Lower leg skin (tissue), 4 donors: ENCODE results near the gene AK8. TPM values are rescaled to one million over a fixed set of nuclear protein-coding genes. Genes with fewer than 3 reads are reported as not detected.

Source experiments
- DNase-seq, 2 donors: peaks; one replicate each; pipeline ENCODE4 v3.0.0-alpha.2; 2019; ENCODE audit warnings: low spot score in 2 of 2
- H3K4me3 ChIP-seq: fragments of 200-600 bp; sonication (generic); 2 replicates; pipeline ENCODE4 v1.5.1; 2017; ENCODE audit warnings: mild to moderate bottlenecking, low read depth; ENCODE audit not compliant: poor library complexity, severe bottlenecking
- CTCF ChIP-seq, 3 donors: fragments of 450-650 bp; IDR thresholded peaks; one replicate each; pipeline ENCODE4 v1.5.1; 2016; ENCODE audit warnings: antibody characterized with exemption in 3 of 3, mild to moderate bottlenecking in 3 of 3, moderate library complexity in 2 of 3
- POLR2A ChIP-seq, 2 donors: fragments of 450-650 bp; IDR thresholded peaks; one replicate each; pipeline ENCODE4 v1.6.1; 2016 to 2017; ENCODE audit warnings: antibody characterized with exemption in 2 of 2, mild to moderate bottlenecking in 1 of 2, moderate library complexity in 1 of 2
- WGBS, 2 donors: methylation state at CpG; one replicate each; pipeline ENCODE4 v1.1.5; 2018; 5-methylcytosine and 5-hydroxymethylcytosine counted together
- intact Hi-C: fragments of 100-400 bp; cut with DNase I; formaldehyde crosslinking; loops from one replicate; pipeline ENCODE4 v1.15.0; 2023; ENCODE audit warnings: low total_unique reads
- total RNA-seq, 4 donors: library from RNA; depleted of rRNA; stranded (reverse); fragments of >200 nt; gene quantifications; one replicate each; pipeline ENCODE4 v1.1.0, GENCODE V29; 2016

AK8 gene
- total RNA-seq, 4 donors from 2014 or later = 1.4 to 5.5 (median 2.0) TPM

- TF ChIP-seq CTCF (IDR thresholded peaks at IDR 0.05) = no peak
- no peak for TF ChIP-seq POLR2A (IDR thresholded peaks at IDR 0.05)
- H3K4me3 ChIP-seq = no peak overlapping the region
- intact Hi-C loops = no loop called here
- 52 to 60% methylated on average over 20 of the region's 20 CpGs for WGBS, 2 donors
- DNase-seq = peak in 1 of 2 donors; percentile 60
Measured at GRCh38 chr9:132804576-132805295, 73.3 kb downstream of the AK8 start.

- peak in 1 of 2 donors; percentile 76 for DNase-seq
- WGBS, 2 donors = 57 to 61% methylated on average over 14 to 17 of the region's 17 CpGs
- no peak for TF ChIP-seq CTCF (IDR thresholded peaks at IDR 0.05)
- TF ChIP-seq POLR2A (IDR thresholded peaks at IDR 0.05) = no peak
- H3K4me3 ChIP-seq = no peak overlapping the region
- intact Hi-C loops = no loop called here
Measured at GRCh38 chr9:132802121-132802795, 75.8 kb downstream of the AK8 start.

- H3K4me3 ChIP-seq = no peak overlapping the region
- peak in 1 of 2 donors; percentile 3 for DNase-seq
- WGBS, 2 donors = 87 to 91% methylated on average over 4 of the region's 4 CpGs
- intact Hi-C loops = loop anchor here (2.0 kb wide), 1 partner anchor 293 kb away; no protein-coding TSS in a partner anchor
- TF ChIP-seq CTCF (IDR thresholded peaks at IDR 0.05) (no peak), POLR2A (IDR thresholded peaks at IDR 0.05) (no peak)
Measured at GRCh38 chr9:132801659-132802058, 76.4 kb downstream of the AK8 start.

GRCh38 chr9:132800038-132800648 lies 77.9 kb downstream of the AK8 start:
- H3K4me3 ChIP-seq = no peak overlapping the region
- 12 to 15% methylated on average over 22 of the region's 22 CpGs for WGBS, 2 donors
- peak in 1 of 3 donors; percentile 60 for TF ChIP-seq CTCF (IDR thresholded peaks at IDR 0.05)
- no peak for TF ChIP-seq POLR2A (IDR thresholded peaks at IDR 0.05)
- intact Hi-C loops = loop anchor here (2.0 kb wide), 1 partner anchor 291 kb away; no protein-coding TSS in a partner anchor
- DNase-seq = peak; percentile 72 to 93

GRCh38 chr9:132798817-132799790 lies 79.0 kb downstream of the AK8 start:
- WGBS, 2 donors = 64 to 67% methylated on average over 26 to 27 of the region's 27 CpGs
- peak in 1 of 2 donors; percentile 81 for DNase-seq
- intact Hi-C loops = loop anchor here (10.0 kb wide), 1 partner anchor 104 kb away; no protein-coding TSS in a partner anchor
- no peak for TF ChIP-seq POLR2A (IDR thresholded peaks at IDR 0.05)
- TF ChIP-seq CTCF (IDR thresholded peaks at IDR 0.05) = no peak
- H3K4me3 ChIP-seq = no peak overlapping the region
